ENCODE measurements around the gene SAMD10.

DNA sequence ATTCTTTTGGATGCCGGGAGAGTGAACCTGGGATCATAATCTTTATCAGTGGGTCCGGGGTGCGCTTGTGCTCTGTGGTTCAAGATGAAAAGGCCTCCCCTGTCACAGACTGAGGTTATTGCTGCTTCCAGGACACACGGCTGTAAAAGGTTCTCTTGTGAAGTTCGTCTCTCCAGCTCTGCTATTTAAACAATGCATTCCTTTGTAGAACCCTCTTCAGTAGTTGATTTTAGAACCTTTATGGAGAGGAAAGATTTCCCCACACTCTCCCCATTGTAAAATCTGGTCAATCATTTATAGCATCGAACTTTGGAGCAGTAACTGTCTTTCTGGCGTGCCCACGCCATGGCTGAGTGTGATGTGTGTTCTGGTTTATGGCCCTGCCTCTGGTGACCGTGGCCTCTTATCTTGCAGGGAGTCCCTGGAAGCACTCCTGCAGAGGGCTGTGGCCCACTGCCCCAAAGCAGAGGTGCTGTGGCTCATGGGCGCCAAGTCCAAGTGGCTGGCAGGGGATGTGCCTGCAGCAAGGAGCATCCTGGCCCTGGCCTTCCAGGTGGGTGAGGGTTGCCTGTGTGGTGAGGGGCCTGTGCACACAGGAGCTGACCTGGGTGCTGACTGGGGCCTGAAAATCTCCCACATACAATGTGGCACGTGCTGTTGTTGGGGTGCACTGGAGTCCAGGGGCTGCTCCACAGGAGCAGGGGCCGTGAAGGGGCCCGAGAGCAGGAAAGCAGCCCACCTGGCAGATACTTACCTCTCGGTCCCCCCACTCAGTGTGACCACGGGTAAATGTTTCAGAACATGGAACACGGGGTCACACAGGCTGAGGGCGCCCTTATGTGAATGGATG, 44.9 kb upstream of the SAMD10 start:
- TF ChIP-seq GATA3 (IDR thresholded peaks at IDR 0.05; ENCODE audit: low read depth, low read length): no peak
- TF ChIP-seq GATA2 (IDR thresholded peaks at IDR 0.05; ENCODE audit: low read depth, low read length): no peak

Measured in SH-SY5Y (cell line).